AG10803 (cell line): Measurements from ENCODE around the gene TTPAL.
A peak's percentile ranks its signal among the peaks of the same experiment; 100 is the strongest.

Source experiments
- DNase-seq: peaks from one replicate; pipeline ENCODE4 v3.0.0; 2010; ENCODE audit warnings: low read depth
- H3K4me3 ChIP-seq: 2 replicates; pipeline ENCODE4 v1.5.1; 2011; ENCODE audit warnings: mild to moderate bottlenecking, low read length, control low read depth
- TF ChIP-seq, protein P1 (sequence below): conservative IDR thresholded peaks from 2 replicates; pipeline ENCODE4 v1.5.1; 2011; ENCODE audit warnings: mild to moderate bottlenecking, low read length, control low read depth, inconsistent platforms

TTPAL gene

DNA sequence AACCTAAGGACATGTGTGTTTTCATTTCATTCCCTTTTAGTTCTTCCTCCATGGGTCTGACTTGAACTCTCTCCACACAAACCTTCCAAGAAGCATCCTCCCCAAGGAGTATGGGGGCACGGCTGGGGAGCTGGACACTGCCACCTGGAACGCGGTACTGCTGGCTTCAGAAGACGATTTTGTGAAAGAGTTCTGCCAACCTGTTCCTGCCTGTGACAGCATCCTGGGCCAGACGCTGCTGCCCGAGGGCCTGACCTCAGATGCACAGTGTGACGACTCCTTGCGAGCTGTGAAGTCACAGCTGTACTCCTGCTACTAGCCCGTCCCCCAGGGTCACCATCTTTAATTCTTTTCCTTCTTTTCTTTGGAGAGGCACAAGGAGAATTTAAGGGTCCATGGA is 13.5 kb downstream of the TTPAL start:
- TF ChIP-seq, protein P1, sequence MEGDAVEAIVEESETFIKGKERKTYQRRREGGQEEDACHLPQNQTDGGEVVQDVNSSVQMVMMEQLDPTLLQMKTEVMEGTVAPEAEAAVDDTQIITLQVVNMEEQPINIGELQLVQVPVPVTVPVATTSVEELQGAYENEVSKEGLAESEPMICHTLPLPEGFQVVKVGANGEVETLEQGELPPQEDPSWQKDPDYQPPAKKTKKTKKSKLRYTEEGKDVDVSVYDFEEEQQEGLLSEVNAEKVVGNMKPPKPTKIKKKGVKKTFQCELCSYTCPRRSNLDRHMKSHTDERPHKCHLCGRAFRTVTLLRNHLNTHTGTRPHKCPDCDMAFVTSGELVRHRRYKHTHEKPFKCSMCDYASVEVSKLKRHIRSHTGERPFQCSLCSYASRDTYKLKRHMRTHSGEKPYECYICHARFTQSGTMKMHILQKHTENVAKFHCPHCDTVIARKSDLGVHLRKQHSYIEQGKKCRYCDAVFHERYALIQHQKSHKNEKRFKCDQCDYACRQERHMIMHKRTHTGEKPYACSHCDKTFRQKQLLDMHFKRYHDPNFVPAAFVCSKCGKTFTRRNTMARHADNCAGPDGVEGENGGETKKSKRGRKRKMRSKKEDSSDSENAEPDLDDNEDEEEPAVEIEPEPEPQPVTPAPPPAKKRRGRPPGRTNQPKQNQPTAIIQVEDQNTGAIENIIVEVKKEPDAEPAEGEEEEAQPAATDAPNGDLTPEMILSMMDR, result no peak
- no peak for DNase-seq

DNA sequence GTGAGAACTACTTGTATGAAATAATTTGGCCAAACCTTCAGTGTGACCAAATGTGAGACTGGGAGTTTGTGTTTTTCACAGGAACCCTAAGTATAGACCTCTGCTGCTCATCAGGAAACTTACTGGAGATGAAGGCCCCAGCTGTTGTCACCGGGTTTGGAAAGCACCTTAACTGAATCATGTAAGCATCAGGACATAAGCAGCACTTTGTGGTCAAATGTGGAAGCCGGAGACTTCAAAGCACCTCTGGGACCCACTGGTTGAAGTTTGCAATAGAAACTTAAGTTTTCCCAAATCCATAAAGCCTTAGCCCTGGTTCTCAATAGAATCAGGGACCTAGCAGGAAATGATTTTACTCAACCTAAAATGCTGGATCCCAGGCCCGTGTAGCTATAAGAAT is 14.3 kb downstream of the TTPAL start:
- H3K4me3 ChIP-seq, result no peak overlapping the region
- no peak for DNase-seq
- TF ChIP-seq, protein P1, result no peak

More for the DNA sequence above, 13.5 kb downstream of the TTPAL start:
- no peak overlapping the region for H3K4me3 ChIP-seq

GRCh38 chr20:44491635-44492395 is 16.1 kb downstream of the TTPAL start:
- DNase-seq, result peak; percentile 69
- TF ChIP-seq, protein P1, result no peak

DNA sequence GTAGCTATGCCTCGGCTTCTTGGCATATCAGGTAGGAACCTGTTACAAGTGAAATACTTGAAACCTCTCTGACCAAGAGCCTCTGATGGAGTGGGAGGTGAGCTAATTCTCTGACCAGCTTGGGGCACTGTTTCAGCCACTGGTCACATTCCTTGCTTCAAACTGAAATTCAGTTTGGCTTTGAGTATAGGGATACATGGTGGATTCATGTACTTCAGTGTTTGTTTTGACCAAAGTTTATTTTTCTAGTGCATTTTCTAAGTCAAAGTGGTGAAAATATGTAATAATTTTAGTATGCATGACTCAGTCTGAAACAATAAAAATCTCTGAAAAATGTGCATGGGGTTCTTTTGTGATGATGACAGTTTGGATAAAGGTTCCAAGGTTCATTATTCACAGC is 18.6 kb downstream of the TTPAL start:
- TF ChIP-seq, protein P1, result no peak; the same call in 1 of the 2 replicates
- no peak overlapping the region for H3K4me3 ChIP-seq
- DNase-seq, result peak; percentile 82

More at GRCh38 chr20:44491635-44492395, 16.1 kb downstream of the TTPAL start:
- no peak overlapping the region for H3K4me3 ChIP-seq

GRCh38 chr20:44494681-44495080 is 19.0 kb downstream of the TTPAL start:
- H3K4me3 ChIP-seq, result no peak overlapping the region
- TF ChIP-seq, protein P1, result no peak
- DNase-seq, result no peak

DNA sequence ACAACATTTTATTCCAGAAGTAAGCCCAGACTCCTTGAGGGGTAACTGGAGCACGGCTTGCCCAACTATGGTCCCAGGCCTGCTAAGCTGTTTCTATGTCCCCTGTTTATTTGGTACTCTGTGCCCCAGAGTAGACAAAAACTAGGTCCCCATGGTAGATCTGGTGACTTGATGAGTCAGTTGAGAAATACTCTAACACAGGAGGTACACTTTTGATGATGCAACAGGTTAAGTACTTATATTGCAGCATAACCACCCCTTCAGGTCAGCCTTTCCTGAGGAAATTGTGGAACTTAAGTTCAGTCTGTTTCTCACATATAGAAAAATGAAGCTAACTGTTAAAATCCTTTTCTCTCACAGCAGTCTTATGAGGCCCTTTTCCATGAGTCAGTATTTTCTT is 19.6 kb downstream of the TTPAL start:
- peak; percentile 84 for DNase-seq

More for the DNA sequence above, 19.6 kb downstream of the TTPAL start:
- no peak overlapping the region for H3K4me3 ChIP-seq
- TF ChIP-seq, protein P1, result no peak
